HL-60 (cell line): ENCODE results near the gene RMDN2.

Source experiments
- POLR2AphosphoS5 ChIP-seq: IDR thresholded peaks from 2 replicates; pipeline ENCODE4 v1.6.1; 2012; ENCODE audit warnings: low read depth
- TF ChIP-seq, protein P1 (sequence below): IDR thresholded peaks from one replicate; pipeline ENCODE4 v1.5.1; 2011; ENCODE audit warnings: low read length, control low read depth, inconsistent platforms; ENCODE audit not compliant: insufficient read depth
- TF ChIP-seq, protein P2 (sequence below): IDR thresholded peaks from 2 replicates; pipeline ENCODE4 v1.6.1; 2012; ENCODE audit warnings: low read depth; ENCODE audit not compliant: insufficient replicate concordance

DNA sequence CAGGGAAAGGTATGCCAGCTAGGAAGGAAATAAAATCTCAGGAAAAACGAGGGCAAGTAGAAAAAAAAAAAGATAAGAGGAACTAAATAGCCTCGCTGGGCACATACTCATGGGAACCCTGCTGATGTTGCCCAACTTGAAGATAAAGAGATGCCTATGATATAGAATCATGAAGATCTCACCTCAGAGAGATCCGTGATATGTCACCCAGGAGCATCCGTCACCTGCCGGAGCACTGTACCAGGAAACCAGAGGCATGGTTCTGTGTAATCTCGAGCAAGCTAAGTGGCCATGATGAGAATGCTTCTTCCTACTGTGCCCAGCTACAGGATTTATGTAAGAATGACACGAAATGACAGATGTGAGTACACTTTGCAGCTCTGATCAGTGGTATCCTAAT lies 110.9 kb downstream of the RMDN2 start:
- TF ChIP-seq, protein P1, sequence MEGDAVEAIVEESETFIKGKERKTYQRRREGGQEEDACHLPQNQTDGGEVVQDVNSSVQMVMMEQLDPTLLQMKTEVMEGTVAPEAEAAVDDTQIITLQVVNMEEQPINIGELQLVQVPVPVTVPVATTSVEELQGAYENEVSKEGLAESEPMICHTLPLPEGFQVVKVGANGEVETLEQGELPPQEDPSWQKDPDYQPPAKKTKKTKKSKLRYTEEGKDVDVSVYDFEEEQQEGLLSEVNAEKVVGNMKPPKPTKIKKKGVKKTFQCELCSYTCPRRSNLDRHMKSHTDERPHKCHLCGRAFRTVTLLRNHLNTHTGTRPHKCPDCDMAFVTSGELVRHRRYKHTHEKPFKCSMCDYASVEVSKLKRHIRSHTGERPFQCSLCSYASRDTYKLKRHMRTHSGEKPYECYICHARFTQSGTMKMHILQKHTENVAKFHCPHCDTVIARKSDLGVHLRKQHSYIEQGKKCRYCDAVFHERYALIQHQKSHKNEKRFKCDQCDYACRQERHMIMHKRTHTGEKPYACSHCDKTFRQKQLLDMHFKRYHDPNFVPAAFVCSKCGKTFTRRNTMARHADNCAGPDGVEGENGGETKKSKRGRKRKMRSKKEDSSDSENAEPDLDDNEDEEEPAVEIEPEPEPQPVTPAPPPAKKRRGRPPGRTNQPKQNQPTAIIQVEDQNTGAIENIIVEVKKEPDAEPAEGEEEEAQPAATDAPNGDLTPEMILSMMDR = no peak
- no peak for TF ChIP-seq POLR2AphosphoS5
- TF ChIP-seq, protein P2, sequence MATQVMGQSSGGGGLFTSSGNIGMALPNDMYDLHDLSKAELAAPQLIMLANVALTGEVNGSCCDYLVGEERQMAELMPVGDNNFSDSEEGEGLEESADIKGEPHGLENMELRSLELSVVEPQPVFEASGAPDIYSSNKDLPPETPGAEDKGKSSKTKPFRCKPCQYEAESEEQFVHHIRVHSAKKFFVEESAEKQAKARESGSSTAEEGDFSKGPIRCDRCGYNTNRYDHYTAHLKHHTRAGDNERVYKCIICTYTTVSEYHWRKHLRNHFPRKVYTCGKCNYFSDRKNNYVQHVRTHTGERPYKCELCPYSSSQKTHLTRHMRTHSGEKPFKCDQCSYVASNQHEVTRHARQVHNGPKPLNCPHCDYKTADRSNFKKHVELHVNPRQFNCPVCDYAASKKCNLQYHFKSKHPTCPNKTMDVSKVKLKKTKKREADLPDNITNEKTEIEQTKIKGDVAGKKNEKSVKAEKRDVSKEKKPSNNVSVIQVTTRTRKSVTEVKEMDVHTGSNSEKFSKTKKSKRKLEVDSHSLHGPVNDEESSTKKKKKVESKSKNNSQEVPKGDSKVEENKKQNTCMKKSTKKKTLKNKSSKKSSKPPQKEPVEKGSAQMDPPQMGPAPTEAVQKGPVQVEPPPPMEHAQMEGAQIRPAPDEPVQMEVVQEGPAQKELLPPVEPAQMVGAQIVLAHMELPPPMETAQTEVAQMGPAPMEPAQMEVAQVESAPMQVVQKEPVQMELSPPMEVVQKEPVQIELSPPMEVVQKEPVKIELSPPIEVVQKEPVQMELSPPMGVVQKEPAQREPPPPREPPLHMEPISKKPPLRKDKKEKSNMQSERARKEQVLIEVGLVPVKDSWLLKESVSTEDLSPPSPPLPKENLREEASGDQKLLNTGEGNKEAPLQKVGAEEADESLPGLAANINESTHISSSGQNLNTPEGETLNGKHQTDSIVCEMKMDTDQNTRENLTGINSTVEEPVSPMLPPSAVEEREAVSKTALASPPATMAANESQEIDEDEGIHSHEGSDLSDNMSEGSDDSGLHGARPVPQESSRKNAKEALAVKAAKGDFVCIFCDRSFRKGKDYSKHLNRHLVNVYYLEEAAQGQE = no peak
